HG03457 (cell line): ENCODE measurements around the gene S100A13.
"Not testable (repeated sequence)": the region's sequence is repeated elsewhere in the genome, so short reads cannot be mapped to it uniquely, and the experiment has no call there.

ENCODE experiments used
- ATAC-seq: cut with Tn5 transposase; IDR thresholded peaks from one replicate; pipeline ENCODE4 v1.9.1; 2021; ENCODE audit warnings: moderate number of reproducible peaks; ENCODE audit not compliant: unreplicated experiment

Gene S100A13

GRCh38 chr1:153626904-153627714, at the start of gene S100A13:
Gene S100A13, minus strand, starts transcription at chr1:153627505. Its CDS starts 1,033 bp downstream, at chr1:153626472.
- no peak for ATAC-seq

GRCh38 chr1:153673511-153673910, 46.2 kb upstream of the S100A13 start:
- ATAC-seq: no peak

GRCh38 chr1:153671628-153672353, 44.5 kb upstream of the S100A13 start:
- ATAC-seq: not testable (repeated sequence)

GRCh38 chr1:153670859-153671627, 43.7 kb upstream of the S100A13 start, which contains the start of gene ILF2:
Gene ILF2, minus strand, starts transcription at chr1:153670993. Its CDS starts 71 bp downstream, at chr1:153670922.
- peak; percentile 85 for ATAC-seq

- ATAC-seq: no peak
These were observed 43.1 kb upstream of the S100A13 start for GRCh38 chr1:153670257-153670858.

- no peak for ATAC-seq
These were observed 42.3 kb upstream of the S100A13 start for GRCh38 chr1:153669606-153670005.

GRCh38 chr1:153668672-153669071, 41.4 kb upstream of the S100A13 start:
- ATAC-seq: not testable (repeated sequence)

- no peak for ATAC-seq
These were observed 40.1 kb upstream of the S100A13 start for GRCh38 chr1:153667439-153667838.

- ATAC-seq: no peak
These were observed 35.9 kb upstream of the S100A13 start for GRCh38 chr1:153663211-153663610.

- ATAC-seq: no peak
These were observed 35.0 kb upstream of the S100A13 start for GRCh38 chr1:153662269-153662668.

- ATAC-seq: no peak
These were observed 33.9 kb upstream of the S100A13 start for GRCh38 chr1:153661111-153661708.

GRCh38 chr1:153659656-153660055, 32.4 kb upstream of the S100A13 start:
- no peak for ATAC-seq

GRCh38 chr1:153659175-153659534, 31.9 kb upstream of the S100A13 start:
- no peak for ATAC-seq

GRCh38 chr1:153658400-153659174, 31.3 kb upstream of the S100A13 start, which contains the start of gene SNAPIN:
Gene SNAPIN, plus strand, starts transcription at chr1:153658703. Its CDS starts 41 bp downstream, at chr1:153658744.
- ATAC-seq: peak; percentile 68

GRCh38 chr1:153655333-153655732, 28.0 kb upstream of the S100A13 start:
- ATAC-seq: no peak

- ATAC-seq: no peak
These were observed 25.6 kb upstream of the S100A13 start for GRCh38 chr1:153652805-153653500.

GRCh38 chr1:153651771-153652170, 24.5 kb upstream of the S100A13 start:
- no peak for ATAC-seq

- ATAC-seq: no peak
These were observed 22.5 kb upstream of the S100A13 start for GRCh38 chr1:153649863-153650235.
